Prostate gland (tissue), 2 donors: ENCODE data around the gene FEZF1.

ENCODE experiments used
- POLR2A ChIP-seq: fragments of 450-650 bp; IDR thresholded peaks from one replicate; pipeline ENCODE4 v1.6.1; 2016; ENCODE audit warnings: antibody characterized with exemption, mild to moderate bottlenecking
- POLR2AphosphoS5 ChIP-seq: sonication (generic); formaldehyde crosslinking; IDR thresholded peaks from one replicate; pipeline ENCODE4 v1.6.1; 2017; ENCODE audit warnings: antibody characterized with exemption
- TF ChIP-seq, protein P1 (sequence below), 4 experiments: fragments of 200-600 bp in 2 of 4; fragments of 450-650 bp in 2 of 4; sonication (generic) in 2 of 4; IDR thresholded peaks; 1 replicate in 3 of 4; 2 replicates in 1 of 4; pipeline ENCODE4 v1.5.1; 2016 to 2019; ENCODE audit warnings: antibody characterized with exemption in 4 of 4, mild to moderate bottlenecking in 2 of 4, moderate library complexity in 2 of 4

DNA sequence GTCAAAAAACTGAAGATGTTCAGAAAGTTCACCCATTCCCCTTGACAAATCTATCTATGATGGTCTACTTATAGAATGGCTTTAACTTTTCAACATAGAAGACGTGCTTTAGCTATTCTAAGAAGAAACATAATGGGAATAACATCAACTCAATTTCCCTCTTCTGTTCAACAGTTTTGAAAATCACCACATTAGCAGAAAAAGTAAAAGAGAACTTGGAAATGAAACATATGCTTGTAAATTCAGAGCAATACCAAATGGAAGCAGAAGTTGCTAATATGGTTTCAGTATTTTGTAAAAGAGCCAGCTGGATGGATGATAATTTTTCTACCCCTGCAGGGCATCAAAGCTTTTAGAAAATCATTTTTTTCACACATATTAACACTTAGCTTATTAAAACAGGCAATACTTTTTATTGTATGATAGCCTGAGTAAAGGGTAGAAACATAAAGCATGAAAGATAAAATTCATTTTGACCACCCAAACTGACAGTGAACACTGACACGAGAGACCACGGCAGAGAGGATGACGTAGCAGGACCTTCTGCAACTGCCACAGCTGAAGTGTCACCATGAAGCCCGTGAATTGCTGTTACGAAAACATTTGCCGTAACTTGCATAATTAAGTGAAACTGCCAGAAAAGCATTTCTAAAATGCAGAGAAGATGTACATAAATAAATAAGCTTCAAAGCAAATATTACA, 39.2 kb upstream of the FEZF1 start:
- no peak for TF ChIP-seq POLR2A
- TF ChIP-seq, protein P1, sequence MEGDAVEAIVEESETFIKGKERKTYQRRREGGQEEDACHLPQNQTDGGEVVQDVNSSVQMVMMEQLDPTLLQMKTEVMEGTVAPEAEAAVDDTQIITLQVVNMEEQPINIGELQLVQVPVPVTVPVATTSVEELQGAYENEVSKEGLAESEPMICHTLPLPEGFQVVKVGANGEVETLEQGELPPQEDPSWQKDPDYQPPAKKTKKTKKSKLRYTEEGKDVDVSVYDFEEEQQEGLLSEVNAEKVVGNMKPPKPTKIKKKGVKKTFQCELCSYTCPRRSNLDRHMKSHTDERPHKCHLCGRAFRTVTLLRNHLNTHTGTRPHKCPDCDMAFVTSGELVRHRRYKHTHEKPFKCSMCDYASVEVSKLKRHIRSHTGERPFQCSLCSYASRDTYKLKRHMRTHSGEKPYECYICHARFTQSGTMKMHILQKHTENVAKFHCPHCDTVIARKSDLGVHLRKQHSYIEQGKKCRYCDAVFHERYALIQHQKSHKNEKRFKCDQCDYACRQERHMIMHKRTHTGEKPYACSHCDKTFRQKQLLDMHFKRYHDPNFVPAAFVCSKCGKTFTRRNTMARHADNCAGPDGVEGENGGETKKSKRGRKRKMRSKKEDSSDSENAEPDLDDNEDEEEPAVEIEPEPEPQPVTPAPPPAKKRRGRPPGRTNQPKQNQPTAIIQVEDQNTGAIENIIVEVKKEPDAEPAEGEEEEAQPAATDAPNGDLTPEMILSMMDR (IDR thresholded peaks at IDR 0.05) = no peak
- no peak for TF ChIP-seq POLR2AphosphoS5
